Activated CD8-positive, alpha-beta memory T cell treated with anti-CD3 and anti-CD28 coated beads, Interleukin-2, amount 50 U/mL, for 48 hours (primary cell): ENCODE results near the gene FLNC.
A peak's percentile ranks its signal among the peaks of the same experiment; 100 is the strongest.

Experiments
- DNase-seq: peaks from one replicate; pipeline ENCODE4 v3.0.0-alpha.2; 2020

Gene FLNC

GRCh38 chr7:128833946-128834325, 3.7 kb downstream of the FLNC start:
- DNase-seq: no peak

GRCh38 chr7:128835231-128835751, 5.1 kb downstream of the FLNC start:
- no peak for DNase-seq

GRCh38 chr7:128835790-128836641, 5.8 kb downstream of the FLNC start:
- no peak for DNase-seq

- DNase-seq: no peak
Observed at GRCh38 chr7:128836729-128837348, 6.6 kb downstream of the FLNC start.

- no peak for DNase-seq
Observed at GRCh38 chr7:128837521-128837921, 7.3 kb downstream of the FLNC start.

GRCh38 chr7:128838109-128838779, 8.0 kb downstream of the FLNC start:
- no peak for DNase-seq

GRCh38 chr7:128838981-128839731, 8.9 kb downstream of the FLNC start:
- DNase-seq: no peak

- no peak for DNase-seq
Observed at GRCh38 chr7:128839751-128840177, 9.6 kb downstream of the FLNC start.

- DNase-seq: no peak
Observed at GRCh38 chr7:128840326-128841170, 10.3 kb downstream of the FLNC start.

GRCh38 chr7:128841171-128841690, 11.0 kb downstream of the FLNC start:
- DNase-seq: no peak

GRCh38 chr7:128841921-128842673, 11.9 kb downstream of the FLNC start:
- DNase-seq: peak; percentile 87

GRCh38 chr7:128842674-128843641, 12.8 kb downstream of the FLNC start:
- no peak for DNase-seq

GRCh38 chr7:128843938-128844621, 13.9 kb downstream of the FLNC start:
- DNase-seq: no peak

- DNase-seq: no peak
Observed at GRCh38 chr7:128844777-128845311, 14.6 kb downstream of the FLNC start.

GRCh38 chr7:128845475-128845874, 15.3 kb downstream of the FLNC start:
- no peak for DNase-seq

GRCh38 chr7:128845987-128846386, 15.8 kb downstream of the FLNC start:
- no peak for DNase-seq

- DNase-seq: no peak
Observed at GRCh38 chr7:128846781-128847444, 16.7 kb downstream of the FLNC start.

GRCh38 chr7:128847721-128848211, 17.6 kb downstream of the FLNC start:
- DNase-seq: no peak
